Measurements from ENCODE around the gene SLC39A3.

The SLC39A3 gene

GRCh38 chr19:2690856-2691255, 49.0 kb downstream of the SLC39A3 start:
- Mint-ChIP-seq H3K27me3 (ENCODE audit: low read depth, poor library complexity) (peaks cover 7% of the 10 kb centered on the region), H3K9me3 (peaks cover 4% of the 10 kb centered on the region), H3K4me1 (peaks cover 12% of the 10 kb centered on the region), H3K36me3 (ENCODE audit: low read depth) (peaks cover 4% of the 10 kb centered on the region), H3K4me3 (no peak overlapping the region), H3K27ac (no peak overlapping the region)
- no peak for DNase-seq
- no peak for TF ChIP-seq CTCF (IDR thresholded peaks at IDR 0.05)

DNA sequence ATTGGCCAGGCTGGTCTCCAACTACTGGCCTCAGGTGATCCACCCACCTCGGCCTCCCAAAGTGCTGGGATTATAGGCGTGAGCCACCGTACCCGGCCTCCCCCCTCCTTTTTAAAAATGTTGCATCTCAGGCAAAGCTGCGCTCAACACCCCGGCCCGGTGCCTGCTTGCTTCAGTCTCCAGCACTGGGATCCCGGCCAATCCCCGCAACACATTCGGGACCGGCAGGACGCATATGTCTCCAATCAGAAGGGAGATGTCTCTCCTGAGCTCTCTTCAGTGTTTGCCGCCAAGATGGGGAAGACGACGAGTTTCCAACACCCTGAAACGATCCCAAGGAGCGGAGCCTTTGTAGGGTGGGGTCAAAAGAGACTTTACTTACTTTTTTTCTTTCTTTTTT, 53.5 kb downstream of the SLC39A3 start:
- Mint-ChIP-seq H3K27me3 (ENCODE audit: low read depth, poor library complexity) (peaks cover 10% of the 10 kb centered on the region), H3K36me3 (ENCODE audit: low read depth) (peaks cover 4% of the 10 kb centered on the region), H3K9me3 (peaks cover 7% of the 10 kb centered on the region), H3K4me1 (peaks cover 5% of the 10 kb centered on the region), H3K4me3 (no peak overlapping the region), H3K27ac (peak overlapping the region; percentile 78)
- no peak for TF ChIP-seq CTCF (IDR thresholded peaks at IDR 0.05)
- DNase-seq, result no peak

GRCh38 chr19:2685204-2685704, 54.6 kb downstream of the SLC39A3 start:
- H3K27ac Mint-ChIP-seq, result no peak overlapping the region
- peaks cover 9% of the 10 kb centered on the region for H3K9me3 Mint-ChIP-seq
- H3K27me3 Mint-ChIP-seq (ENCODE audit: low read depth, poor library complexity), result peaks cover 17% of the 10 kb centered on the region
- TF ChIP-seq CTCF (IDR thresholded peaks at IDR 0.05), result no peak
- H3K4me1 Mint-ChIP-seq, result peaks cover 5% of the 10 kb centered on the region
- DNase-seq, result no peak
- H3K4me3 Mint-ChIP-seq, result no peak overlapping the region
- H3K36me3 Mint-ChIP-seq (ENCODE audit: low read depth), result peaks cover 4% of the 10 kb centered on the region

- TF ChIP-seq CTCF (IDR thresholded peaks at IDR 0.05), result no peak
- Mint-ChIP-seq H3K4me1 (peaks cover 5% of the 10 kb centered on the region), H3K27me3 (ENCODE audit: low read depth, poor library complexity) (peaks cover 24% of the 10 kb centered on the region), H3K36me3 (ENCODE audit: low read depth) (peaks cover 4% of the 10 kb centered on the region), H3K4me3 (no peak overlapping the region), H3K27ac (peak overlapping the region; percentile 88), H3K9me3 (peaks cover 9% of the 10 kb centered on the region)
- no peak for DNase-seq
Observed at GRCh38 chr19:2683430-2684003, 56.3 kb downstream of the SLC39A3 start.

All from nephron progenitor cell (in vitro differentiated cells).